HG03066 (cell line): ENCODE results near the gene DAPK3.
"Not testable (repeated sequence)": the region's sequence is repeated elsewhere in the genome, so short reads cannot be mapped to it uniquely, and the experiment has no call there.

Experiments used
- ATAC-seq: cut with Tn5 transposase; IDR thresholded peaks from one replicate; pipeline ENCODE4 v1.9.1; 2021; ENCODE audit warnings: low read depth; ENCODE audit not compliant: unreplicated experiment

The DAPK3 gene

GRCh38 chr19:3970808-3971598 lies at the start of gene DAPK3:
Gene DAPK3 (minus strand): TSS chr19:3971099. CDS start chr19:3969735, 1,364 bp downstream.
- peak; percentile 85 for ATAC-seq

- ATAC-seq: no peak
These were observed 48.7 kb upstream of the DAPK3 start for GRCh38 chr19:4019578-4019977.

- no peak for ATAC-seq
These were observed 48.0 kb upstream of the DAPK3 start for GRCh38 chr19:4018775-4019504.

- no peak for ATAC-seq
These were observed 47.3 kb upstream of the DAPK3 start for GRCh38 chr19:4018140-4018613.

- no peak for ATAC-seq
These were observed 46.2 kb upstream of the DAPK3 start for GRCh38 chr19:4016903-4017638.

- no peak for ATAC-seq
These were observed 45.6 kb upstream of the DAPK3 start for GRCh38 chr19:4016486-4016885.

- no peak for ATAC-seq
These were observed 45.0 kb upstream of the DAPK3 start for GRCh38 chr19:4015705-4016402.

GRCh38 chr19:4014541-4015491 lies 43.9 kb upstream of the DAPK3 start:
- no peak for ATAC-seq

GRCh38 chr19:4013886-4014540 lies 43.1 kb upstream of the DAPK3 start:
- no peak for ATAC-seq

- ATAC-seq: no peak
These were observed 42.2 kb upstream of the DAPK3 start for GRCh38 chr19:4012975-4013634.

- no peak for ATAC-seq
These were observed 41.4 kb upstream of the DAPK3 start for GRCh38 chr19:4012092-4012974.

GRCh38 chr19:4011430-4011829 lies 40.5 kb upstream of the DAPK3 start:
- not testable (repeated sequence) for ATAC-seq

GRCh38 chr19:4010808-4011110 lies 39.9 kb upstream of the DAPK3 start:
- no peak for ATAC-seq

- no peak for ATAC-seq
These were observed 39.3 kb upstream of the DAPK3 start for GRCh38 chr19:4009990-4010807.

- ATAC-seq: no peak
These were observed 37.1 kb upstream of the DAPK3 start for GRCh38 chr19:4007836-4008539.
